OCI-LY7 (cell line): Measurements from ENCODE around the gene TMEM213. TPM values are rescaled to one million over a fixed set of nuclear protein-coding genes. Genes with fewer than 3 reads are reported as not detected.

Experiments
- BruUV-seq: library from RNA; stranded (reverse); fragments of 400-500 nt; replicated peaks from 2 replicates; lab custom pipeline; 2021; lab: Mats Ljungman, UMichigan
- CTCF ChIA-PET: fragments of 300-600 bp; sonication (Branson Sonifier 250); formaldehyde crosslinking; loops from one replicate; lab custom pipeline; 2022; ENCODE audit warnings: antibody characterized with exemption; ENCODE audit not compliant: unreplicated experiment; lab: Charles Lee
- POLR2A ChIA-PET: fragments of 300-600 bp; sonication (Branson Sonifier 250); formaldehyde crosslinking; loops from one replicate; lab custom pipeline; 2022; ENCODE audit warnings: antibody characterized with exemption; lab: Charles Lee
- DNase-seq: peaks from one replicate; pipeline ENCODE4 v3.0.0-alpha.2; 2015; ENCODE audit warnings: low spot score
- H2AFZ ChIP-seq: fragments of 200-600 bp; sonication (generic), shearing (Covaris generic); 2 replicates; pipeline ENCODE4 v1.6.1; 2014; ENCODE audit warnings: mild to moderate bottlenecking, antibody characterized with exemption, low read length, moderate library complexity
- H3K27ac ChIP-seq: fragments of 200-600 bp; sonication (generic); 2 replicates; pipeline ENCODE4 v1.5.1; 2014; ENCODE audit warnings: mixed run types, low read depth, mild to moderate bottlenecking, moderate library complexity, low read length, inconsistent platforms; ENCODE audit not compliant: poor library complexity, severe bottlenecking
- H3K36me3 ChIP-seq: fragments of 200-600 bp; sonication (generic); 2 replicates; pipeline ENCODE4 v1.6.1; 2014; ENCODE audit warnings: mild to moderate bottlenecking, antibody characterized with exemption, low read length, moderate library complexity, mixed read lengths; ENCODE audit not compliant: insufficient read depth
- H3K4me1 ChIP-seq: fragments of 200-600 bp; sonication (generic); 2 replicates; pipeline ENCODE4 v1.5.1; 2014; ENCODE audit warnings: mild to moderate bottlenecking, low read length; ENCODE audit not compliant: insufficient read depth, poor library complexity, severe bottlenecking
- H3K4me2 ChIP-seq: fragments of 200-600 bp; sonication (generic); 2 replicates; pipeline ENCODE4 v1.6.1; 2014; ENCODE audit warnings: mild to moderate bottlenecking, low read length
- H3K4me3 ChIP-seq: fragments of 200-600 bp; sonication (generic); 2 replicates; pipeline ENCODE4 v1.5.1; 2014; ENCODE audit warnings: mild to moderate bottlenecking, low read depth, low read length; ENCODE audit not compliant: poor library complexity, severe bottlenecking
- H3K79me2 ChIP-seq: fragments of 200-600 bp; sonication (generic); 2 replicates; pipeline ENCODE4 v1.6.1; 2016; ENCODE audit warnings: low read depth, mild to moderate bottlenecking, low read length, moderate library complexity, mixed read lengths; ENCODE audit not compliant: insufficient read depth
- H3K9me2 ChIP-seq: fragments of 200-600 bp; sonication (generic); 2 replicates; pipeline ENCODE4 v1.6.1; 2016; ENCODE audit warnings: mild to moderate bottlenecking, low read length, mixed read lengths; ENCODE audit not compliant: insufficient read depth
- H3K9me3 ChIP-seq: fragments of 200-600 bp; sonication (generic); 2 replicates; pipeline ENCODE4 v1.6.1; 2014; ENCODE audit warnings: mild to moderate bottlenecking, mixed run types, low read length, mixed read lengths
- H4K20me1 ChIP-seq: fragments of 200-600 bp; sonication (generic); 2 replicates; pipeline ENCODE4 v1.6.1; 2014; ENCODE audit warnings: mild to moderate bottlenecking, antibody characterized with exemption, low read length, moderate library complexity, mixed read lengths; ENCODE audit not compliant: insufficient read depth
- CTCF ChIP-seq: fragments of 200-600 bp; sonication (generic); conservative IDR thresholded peaks from 2 replicates; pipeline ENCODE4 v1.5.1; 2014; ENCODE audit warnings: mild to moderate bottlenecking, antibody characterized with exemption, low read length, moderate library complexity, mixed read lengths
- EZH2phosphoT487 ChIP-seq: fragments of 200-600 bp; sonication (generic); IDR thresholded peaks from 2 replicates; pipeline ENCODE4 v1.6.1; 2018; ENCODE audit warnings: low read depth, borderline replicate concordance, mild to moderate bottlenecking, mixed run types, antibody characterized with exemption, low read length, moderate library complexity, mixed read lengths
- intact Hi-C: fragments of 100-400 bp; cut with micrococcal nuclease; formaldehyde crosslinking; loops from one replicate; pipeline ENCODE4 v1.10.0; 2022; ENCODE audit not compliant: unreplicated experiment
- total RNA-seq, 2 experiments: library from RNA; depleted of rRNA in 1 of 2; stranded (reverse); fragments of >200 nt in 1 of 2; shearing (Covaris generic) in 1 of 2; gene quantifications; 2 replicates each; pipeline ENCODE4 v1.2.3, GENCODE V29; 2014 to 2022

Gene TMEM213
- total RNA-seq, 2 experiments from 2014 or later, result not detected

GRCh38 chr7:138813945-138814344, 16.2 kb downstream of the TMEM213 start:
- POLR2A ChIA-PET, result no interaction called here
- intact Hi-C loops, result no loop called here
- no peak overlapping the region for H3K4me3 ChIP-seq
- H4K20me1 ChIP-seq, result no peaks in the 10 kb centered on the region
- TF ChIP-seq CTCF (no peak), EZH2phosphoT487 (no peak)
- CTCF ChIA-PET, result no interaction called here
- H3K27ac ChIP-seq, result no peak overlapping the region
- H3K36me3 ChIP-seq, result no peaks in the 10 kb centered on the region
- no peaks in the 10 kb centered on the region for H3K4me1 ChIP-seq
- H3K79me2 ChIP-seq, result no peaks in the 10 kb centered on the region
- no peaks in the 10 kb centered on the region for H3K9me2 ChIP-seq
- H3K9me3 ChIP-seq, result no peaks in the 10 kb centered on the region
- BruUV-seq, result no TSS peak
- no peak overlapping the region for H2AFZ ChIP-seq
- no peak overlapping the region for H3K4me2 ChIP-seq
- no peak for DNase-seq

DNA sequence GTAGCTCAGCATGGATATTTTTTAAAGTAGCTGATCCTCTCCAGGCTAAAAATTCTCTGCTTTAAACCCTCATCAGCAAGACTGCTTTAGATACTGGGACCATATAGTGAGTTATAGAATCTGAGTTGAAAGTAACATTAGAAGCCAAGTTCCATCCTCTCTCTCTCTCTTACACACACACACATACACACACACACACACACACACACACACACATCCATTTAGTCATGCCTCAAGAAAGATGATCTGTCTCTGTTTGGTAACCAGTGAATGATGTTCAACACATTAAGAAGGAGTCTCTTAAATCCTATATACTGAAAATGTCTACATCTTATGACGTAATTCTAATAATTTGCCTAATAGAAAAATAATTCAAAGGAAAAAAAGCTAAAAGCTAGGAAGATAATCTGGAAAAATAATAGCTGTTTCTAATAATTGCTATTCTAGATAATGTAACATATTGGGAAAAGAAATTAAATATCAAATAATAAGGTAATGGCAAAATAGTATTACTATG, 17.1 kb downstream of the TMEM213 start:
- Histone ChIP-seq H3K9me2 (no peaks in the 10 kb centered on the region), H3K4me1 (no peaks in the 10 kb centered on the region), H3K4me2 (no peak overlapping the region), H3K36me3 (no peaks in the 10 kb centered on the region), H3K27ac (no peak overlapping the region), H3K4me3 (no peak overlapping the region), H4K20me1 (no peaks in the 10 kb centered on the region), H3K9me3 (no peaks in the 10 kb centered on the region), H3K79me2 (no peaks in the 10 kb centered on the region), H2AFZ (no peak overlapping the region)
- intact Hi-C loops, result no loop called here
- no TSS peak for BruUV-seq
- TF ChIP-seq EZH2phosphoT487 (no peak), CTCF (no peak)
- POLR2A ChIA-PET, result interaction anchor here (0.6 kb wide), 2 partner anchors 47 to 632 kb away, joined by 3 to 7 read pairs; no protein-coding TSS in a partner anchor
- no peak for DNase-seq
- CTCF ChIA-PET, result no interaction called here

- DNase-seq, result no peak
- H3K27ac ChIP-seq, result no peak overlapping the region
- H3K4me3 ChIP-seq, result no peak overlapping the region
- TF ChIP-seq EZH2phosphoT487 (no peak), CTCF (no peak)
- no peaks in the 10 kb centered on the region for H3K9me3 ChIP-seq
- POLR2A ChIA-PET, result no interaction called here
- intact Hi-C loops, result no loop called here
- no peak overlapping the region for H2AFZ ChIP-seq
- no TSS peak for BruUV-seq
- no peak overlapping the region for H3K4me2 ChIP-seq
- H3K9me2 ChIP-seq, result no peaks in the 10 kb centered on the region
- H3K79me2 ChIP-seq, result no peaks in the 10 kb centered on the region
- CTCF ChIA-PET, result no interaction called here
- H3K36me3 ChIP-seq, result no peaks in the 10 kb centered on the region
- H3K4me1 ChIP-seq, result no peaks in the 10 kb centered on the region
- H4K20me1 ChIP-seq, result no peaks in the 10 kb centered on the region
Measured at GRCh38 chr7:138816650-138817049, 18.9 kb downstream of the TMEM213 start.
